NT2/D1 (cell line): ENCODE results near the gene FBXL4.

ENCODE experiments used
- DNase-seq: peaks from one replicate; pipeline ENCODE4 v3.0.0-alpha.2; 2011; ENCODE audit warnings: low read depth, low spot score
- H3K27me3 ChIP-seq: 2 replicates; pipeline ENCODE4 v1.6.0; 2011; ENCODE audit warnings: mild to moderate bottlenecking; ENCODE audit not compliant: insufficient read length, insufficient read depth
- H3K36me3 ChIP-seq: 2 replicates; pipeline ENCODE4 v1.6.1; 2011; ENCODE audit warnings: mild to moderate bottlenecking, low read length, mixed read lengths; ENCODE audit not compliant: insufficient read depth, insufficient read length
- H3K4me1 ChIP-seq: 2 replicates; pipeline ENCODE4 v1.5.1; 2011; ENCODE audit not compliant: insufficient read depth, insufficient read length
- H3K4me3 ChIP-seq: 2 replicates; pipeline ENCODE4 v1.5.1; 2011; ENCODE audit warnings: low read depth; ENCODE audit not compliant: insufficient read length
- H3K9ac ChIP-seq: 2 replicates; pipeline ENCODE4 v1.6.0; 2011; ENCODE audit warnings: low read depth; ENCODE audit not compliant: insufficient read length
- H3K9me3 ChIP-seq: 2 replicates; pipeline ENCODE4 v1.5.1; 2011; ENCODE audit warnings: mild to moderate bottlenecking, low read length; ENCODE audit not compliant: insufficient read depth
- SUZ12 ChIP-seq: IDR thresholded peaks from 2 replicates; pipeline ENCODE4 v1.6.1; 2011; ENCODE audit not compliant: insufficient read length, insufficient read depth; ENCODE audit errors: extremely low read depth
- YY1 ChIP-seq: IDR thresholded peaks from 2 replicates; pipeline ENCODE4 v1.6.1; 2011; ENCODE audit not compliant: insufficient read length, insufficient read depth
- ZNF274 ChIP-seq: IDR thresholded peaks from 2 replicates; pipeline ENCODE4 v1.6.1; 2011; ENCODE audit warnings: mild to moderate bottlenecking, low read depth, low read length

Gene FBXL4

GRCh38 chr6:98833307-98834059, 114.3 kb downstream of the FBXL4 start:
- H3K4me3 ChIP-seq, result peak overlapping the region; percentile 34
- H3K9ac ChIP-seq, result no peak overlapping the region
- no peak for DNase-seq
- H3K9me3 ChIP-seq, result no peaks in the 10 kb centered on the region
- H3K36me3 ChIP-seq, result no peaks in the 10 kb centered on the region
- TF ChIP-seq SUZ12, result no peak
- no peak for TF ChIP-seq ZNF274
- peaks cover 90% of the 10 kb centered on the region for H3K27me3 ChIP-seq
- peaks cover 10% of the 10 kb centered on the region for H3K4me1 ChIP-seq

- peak overlapping the region; percentile 34 for H3K4me3 ChIP-seq
- TF ChIP-seq SUZ12, result peak; percentile 70
- TF ChIP-seq YY1, result no peak
- no peak for TF ChIP-seq ZNF274
- H3K9me3 ChIP-seq, result no peaks in the 10 kb centered on the region
- H3K4me1 ChIP-seq, result peaks cover 10% of the 10 kb centered on the region
- no peaks in the 10 kb centered on the region for H3K36me3 ChIP-seq
- H3K9ac ChIP-seq, result no peak overlapping the region
- no peak for DNase-seq
- H3K27me3 ChIP-seq, result peaks cover 90% of the 10 kb centered on the region
Measured at GRCh38 chr6:98833057-98833306, 114.8 kb downstream of the FBXL4 start.

- Histone ChIP-seq H3K36me3 (no peaks in the 10 kb centered on the region), H3K9ac (peak overlapping the region; percentile 42), H3K4me3 (peak overlapping the region; percentile 34), H3K9me3 (no peaks in the 10 kb centered on the region), H3K4me1 (peaks cover 10% of the 10 kb centered on the region), H3K27me3 (peaks cover 90% of the 10 kb centered on the region)
- DNase-seq, result no peak
- TF ChIP-seq SUZ12, result peak; percentile 83
- no peak for TF ChIP-seq ZNF274
Measured at GRCh38 chr6:98832284-98833056, 115.3 kb downstream of the FBXL4 start.

- H3K4me1 ChIP-seq, result peaks cover 10% of the 10 kb centered on the region
- H3K36me3 ChIP-seq, result no peaks in the 10 kb centered on the region
- H3K27me3 ChIP-seq, result peaks cover 90% of the 10 kb centered on the region
- TF ChIP-seq SUZ12 (no peak), YY1 (no peak), ZNF274 (no peak)
- H3K4me3 ChIP-seq, result peak overlapping the region; percentile 24
- no peak for DNase-seq
- no peak overlapping the region for H3K9ac ChIP-seq
- no peaks in the 10 kb centered on the region for H3K9me3 ChIP-seq
Measured at GRCh38 chr6:98831959-98832283, 115.8 kb downstream of the FBXL4 start.

GRCh38 chr6:98831057-98831958, 116.4 kb downstream of the FBXL4 start:
- Histone ChIP-seq H3K9me3 (no peaks in the 10 kb centered on the region), H3K4me1 (peaks cover 10% of the 10 kb centered on the region), H3K4me3 (peak overlapping the region; percentile 24), H3K9ac (no peak overlapping the region), H3K27me3 (peaks cover 90% of the 10 kb centered on the region), H3K36me3 (no peaks in the 10 kb centered on the region)
- TF ChIP-seq SUZ12 (peak; percentile 67), YY1 (no peak), ZNF274 (no peak)
- no peak for DNase-seq

- H3K27me3 ChIP-seq, result peaks cover 90% of the 10 kb centered on the region
- no peak for DNase-seq
- H3K36me3 ChIP-seq, result no peaks in the 10 kb centered on the region
- H3K9me3 ChIP-seq, result no peaks in the 10 kb centered on the region
- TF ChIP-seq ZNF274 (no peak), YY1 (no peak), SUZ12 (no peak)
- H3K4me3 ChIP-seq, result no peak overlapping the region
- H3K9ac ChIP-seq, result no peak overlapping the region
- peaks cover 7% of the 10 kb centered on the region for H3K4me1 ChIP-seq
Measured at GRCh38 chr6:98830146-98830545, 117.6 kb downstream of the FBXL4 start.

GRCh38 chr6:98828941-98829411, 118.8 kb downstream of the FBXL4 start:
- no peaks in the 10 kb centered on the region for H3K36me3 ChIP-seq
- H3K4me1 ChIP-seq, result peaks cover 7% of the 10 kb centered on the region
- DNase-seq, result no peak
- no peak overlapping the region for H3K4me3 ChIP-seq
- TF ChIP-seq ZNF274 (no peak), SUZ12 (no peak), YY1 (no peak)
- no peak overlapping the region for H3K9ac ChIP-seq
- H3K9me3 ChIP-seq, result no peaks in the 10 kb centered on the region
- H3K27me3 ChIP-seq, result peaks cover 99% of the 10 kb centered on the region
